Uterus (tissue), 4 donors: ENCODE measurements around the gene TMEM164. TPM values are rescaled to one million over a fixed set of nuclear protein-coding genes. Genes with fewer than 3 reads are reported as not detected.

Experiments used
- DNase-seq, 2 donors: peaks; one replicate each; pipeline ENCODE4 v3.0.0-alpha.2; 2019 to 2020
- H3K27ac ChIP-seq, 2 donors: fragments of 200-600 bp; sonication (generic); 1 replicate in 1 of 2; 2 replicates in 1 of 2; pipeline ENCODE4 v1.5.1; 2016 to 2018
- H3K27me3 ChIP-seq, 2 donors: fragments of 200-600 bp; sonication (generic); one replicate each; pipeline ENCODE4 v1.5.1; 2018 to 2019; ENCODE audit warnings: control low read depth in 1 of 2
- H3K36me3 ChIP-seq, 2 donors: fragments of 200-600 bp; sonication (generic); one replicate each; pipeline ENCODE4 v1.5.1; 2019; ENCODE audit warnings: control low read depth in 1 of 2
- H3K4me1 ChIP-seq, 2 donors: fragments of 200-600 bp; sonication (generic); one replicate each; pipeline ENCODE4 v1.5.1; 2018 to 2019; ENCODE audit warnings: control low read depth in 1 of 2
- H3K4me3 ChIP-seq, 2 donors: fragments of 200-600 bp; sonication (generic); 1 replicate in 1 of 2; 2 replicates in 1 of 2; pipeline ENCODE4 v1.5.1; 2018 to 2019; ENCODE audit warnings: mild to moderate bottlenecking in 1 of 2
- H3K9me3 ChIP-seq, 2 donors: fragments of 200-600 bp; sonication (generic); one replicate each; pipeline ENCODE4 v1.5.1; 2019; ENCODE audit warnings: control low read depth in 1 of 2
- POLR2A ChIP-seq, 2 donors: fragments of 450-650 bp; IDR thresholded peaks; one replicate each; pipeline ENCODE4 v1.6.1; 2016; ENCODE audit warnings: antibody characterized with exemption in 2 of 2, mild to moderate bottlenecking in 1 of 2, moderate library complexity in 1 of 2
- intact Hi-C: fragments of 100-400 bp; cut with DNase I; formaldehyde crosslinking; loops from one replicate; pipeline ENCODE4 v1.15.1; 2023; ENCODE audit warnings: low total_unique reads
- total RNA-seq, 4 donors: library from RNA; depleted of rRNA in 3 of 4; stranded (reverse); fragments of >200 nt in 3 of 4; gene quantifications; one replicate each; pipeline versions ENCODE4 v1.1.0 to v1.2.4, GENCODE V29; 2014 to 2023
- TF ChIP-seq, protein P1 (sequence below), 4 experiments: fragments of 200-600 bp in 2 of 4; fragments of 450-650 bp in 2 of 4; sonication (generic) in 2 of 4; IDR thresholded peaks; one replicate each; pipeline ENCODE4 v1.5.1; 2016 to 2019; ENCODE audit warnings: antibody characterized with exemption in 4 of 4, mild to moderate bottlenecking in 2 of 4, moderate library complexity in 1 of 4
- donor health status: DM: yes; HTN: yes; CAD: no.

Gene TMEM164
- total RNA-seq, 4 donors from 2014 or later: 3.1 to 18.9 (median 11.5) TPM

DNA sequence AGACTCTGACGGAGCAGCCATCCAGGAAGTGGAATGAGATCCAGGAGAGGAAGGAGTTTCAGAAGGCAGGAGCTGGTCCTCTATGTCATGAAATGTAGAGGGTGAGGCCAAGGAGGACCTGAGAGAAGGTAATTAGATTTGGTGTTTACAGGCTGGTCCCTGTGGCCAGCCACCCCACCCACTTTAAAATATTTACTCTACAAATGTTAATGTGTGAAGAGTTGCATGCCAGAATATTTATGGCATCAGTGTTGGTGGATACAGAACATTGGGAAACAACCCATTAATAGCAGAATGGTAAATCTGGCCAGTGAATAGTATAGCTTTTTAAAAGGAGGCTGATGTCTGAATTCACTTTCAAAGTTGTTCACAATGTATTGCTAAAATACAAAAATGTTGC lies 17.6 kb downstream of the TMEM164 start:
- no peaks in the 10 kb centered on the region for H3K27me3 ChIP-seq
- no peaks in the 10 kb centered on the region for H3K9me3 ChIP-seq
- no peaks in the 10 kb centered on the region for H3K36me3 ChIP-seq
- intact Hi-C loops: no loop called here
- no peaks in the 10 kb centered on the region for H3K4me1 ChIP-seq
- H3K27ac ChIP-seq: no peak overlapping the region
- H3K4me3 ChIP-seq: no peak overlapping the region
- no peak for DNase-seq
- TF ChIP-seq, protein P1, sequence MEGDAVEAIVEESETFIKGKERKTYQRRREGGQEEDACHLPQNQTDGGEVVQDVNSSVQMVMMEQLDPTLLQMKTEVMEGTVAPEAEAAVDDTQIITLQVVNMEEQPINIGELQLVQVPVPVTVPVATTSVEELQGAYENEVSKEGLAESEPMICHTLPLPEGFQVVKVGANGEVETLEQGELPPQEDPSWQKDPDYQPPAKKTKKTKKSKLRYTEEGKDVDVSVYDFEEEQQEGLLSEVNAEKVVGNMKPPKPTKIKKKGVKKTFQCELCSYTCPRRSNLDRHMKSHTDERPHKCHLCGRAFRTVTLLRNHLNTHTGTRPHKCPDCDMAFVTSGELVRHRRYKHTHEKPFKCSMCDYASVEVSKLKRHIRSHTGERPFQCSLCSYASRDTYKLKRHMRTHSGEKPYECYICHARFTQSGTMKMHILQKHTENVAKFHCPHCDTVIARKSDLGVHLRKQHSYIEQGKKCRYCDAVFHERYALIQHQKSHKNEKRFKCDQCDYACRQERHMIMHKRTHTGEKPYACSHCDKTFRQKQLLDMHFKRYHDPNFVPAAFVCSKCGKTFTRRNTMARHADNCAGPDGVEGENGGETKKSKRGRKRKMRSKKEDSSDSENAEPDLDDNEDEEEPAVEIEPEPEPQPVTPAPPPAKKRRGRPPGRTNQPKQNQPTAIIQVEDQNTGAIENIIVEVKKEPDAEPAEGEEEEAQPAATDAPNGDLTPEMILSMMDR (IDR thresholded peaks at IDR 0.05): no peak
- TF ChIP-seq POLR2A (IDR thresholded peaks at IDR 0.05): no peak

DNA sequence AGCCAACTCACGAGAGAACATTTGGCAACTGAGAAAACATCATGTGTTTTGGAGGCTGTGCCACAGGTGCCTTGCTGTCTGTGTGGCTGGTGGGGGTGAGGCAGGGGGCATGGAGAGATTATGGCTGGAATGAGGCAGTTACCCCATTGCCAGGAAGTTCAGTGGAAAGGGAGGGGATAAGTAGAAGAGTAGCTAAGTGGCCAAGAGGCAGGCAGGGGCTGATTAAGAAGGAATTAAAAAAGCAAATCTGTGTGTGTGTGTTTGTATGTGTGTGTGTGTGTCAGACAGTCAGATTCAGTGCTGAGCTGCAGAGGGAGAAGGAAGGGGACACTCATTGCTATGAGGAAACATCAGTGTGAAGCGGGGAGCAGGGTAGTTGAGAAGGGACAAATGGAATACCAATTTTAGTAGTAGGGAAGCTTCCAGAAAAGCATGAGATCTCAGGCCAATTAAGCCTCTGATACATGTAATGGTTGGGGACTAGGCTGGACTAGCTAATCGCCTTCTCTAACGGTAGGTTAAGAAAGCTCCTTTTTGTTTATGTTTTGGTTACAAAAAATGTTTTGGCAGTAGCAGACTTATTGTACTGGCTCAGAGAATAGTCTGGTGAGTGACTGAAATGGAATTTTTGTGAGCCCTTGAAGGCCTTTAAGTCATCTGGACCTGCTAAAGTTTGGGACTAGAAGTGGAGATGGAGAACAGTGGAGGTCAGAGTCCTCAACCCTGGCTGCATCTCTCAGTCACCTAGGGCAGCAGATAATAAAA lies 18.5 kb downstream of the TMEM164 start:
- Histone ChIP-seq H3K36me3 (no peaks in the 10 kb centered on the region), H3K4me3 (no peak overlapping the region), H3K9me3 (no peaks in the 10 kb centered on the region), H3K4me1 (no peaks in the 10 kb centered on the region), H3K27me3 (no peaks in the 10 kb centered on the region), H3K27ac (no peak overlapping the region)
- no peak for TF ChIP-seq POLR2A (IDR thresholded peaks at IDR 0.05)
- TF ChIP-seq, protein P1 (IDR thresholded peaks at IDR 0.05): no peak
- intact Hi-C loops: no loop called here
- DNase-seq: no peak

DNA sequence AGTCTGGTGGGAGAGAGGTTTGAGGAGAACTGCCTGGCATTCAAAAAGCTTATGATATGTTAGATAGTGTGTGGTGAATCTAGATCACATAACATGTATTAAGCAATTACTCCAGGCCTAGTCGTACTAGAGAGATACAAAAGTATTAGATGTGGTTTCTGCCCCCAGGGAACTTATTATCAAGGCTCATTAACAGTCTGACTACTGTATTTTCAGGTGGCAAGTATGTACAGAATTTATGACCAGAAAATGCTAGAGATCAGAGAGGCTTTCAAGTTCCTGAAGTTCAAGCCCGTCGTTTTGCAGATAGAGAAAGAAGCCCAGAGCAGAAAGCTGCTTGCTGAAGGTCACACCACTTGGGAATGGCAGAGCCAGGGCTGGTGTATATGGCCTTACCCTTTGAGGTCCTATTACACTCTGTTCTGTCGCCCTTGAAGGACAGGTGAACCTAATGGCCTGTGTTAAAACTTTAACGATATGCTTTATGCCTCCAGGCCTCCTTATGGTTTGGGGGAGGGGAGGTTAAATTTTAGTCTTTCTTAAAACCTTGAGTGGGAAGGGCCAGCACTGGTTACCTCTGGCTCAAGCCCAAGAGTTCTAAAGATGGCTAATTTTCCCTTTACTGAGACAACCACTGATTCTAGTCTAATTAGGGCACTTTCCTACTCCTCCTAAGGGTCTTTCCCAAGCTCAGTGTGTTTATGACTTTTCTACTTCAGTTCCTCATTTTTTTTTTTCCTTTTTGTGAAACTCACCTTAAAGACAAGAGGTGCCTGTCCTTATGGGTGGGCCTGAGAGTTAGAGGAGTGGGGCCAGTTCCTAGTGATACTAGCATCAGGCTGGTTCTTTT lies 19.9 kb downstream of the TMEM164 start:
- Histone ChIP-seq H3K4me3 (no peak overlapping the region), H3K27ac (no peak overlapping the region), H3K4me1 (no peaks in the 10 kb centered on the region), H3K36me3 (no peaks in the 10 kb centered on the region), H3K27me3 (no peaks in the 10 kb centered on the region), H3K9me3 (no peaks in the 10 kb centered on the region)
- no peak for DNase-seq
- TF ChIP-seq, protein P1 (IDR thresholded peaks at IDR 0.05): no peak
- no peak for TF ChIP-seq POLR2A (IDR thresholded peaks at IDR 0.05)
- intact Hi-C loops: no loop called here

DNA sequence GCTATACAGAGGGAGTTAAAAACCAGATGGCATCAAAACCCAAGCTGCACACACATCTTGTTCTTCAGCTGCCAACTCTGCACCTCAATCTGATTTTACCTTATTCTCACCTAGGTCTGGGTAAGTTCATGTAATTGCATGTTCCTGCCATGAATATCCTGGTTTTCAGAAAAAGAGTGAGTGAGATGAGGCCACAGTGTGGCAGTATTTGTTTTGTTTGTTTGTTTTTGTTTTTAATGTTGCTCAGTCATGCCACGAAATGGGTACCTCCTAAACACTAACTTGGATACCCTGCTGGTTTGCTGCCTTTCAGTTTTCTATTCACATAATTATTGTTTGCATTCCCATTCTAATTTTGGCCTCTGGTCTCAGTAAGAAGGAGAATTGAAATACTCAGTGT lies 22.5 kb downstream of the TMEM164 start:
- Histone ChIP-seq H3K27me3 (no peaks in the 10 kb centered on the region), H3K4me3 (no peak overlapping the region), H3K27ac (no peak overlapping the region), H3K4me1 (no peaks in the 10 kb centered on the region), H3K36me3 (no peaks in the 10 kb centered on the region), H3K9me3 (no peaks in the 10 kb centered on the region)
- intact Hi-C loops: no loop called here
- no peak for DNase-seq
- no peak for TF ChIP-seq POLR2A (IDR thresholded peaks at IDR 0.05)
- TF ChIP-seq, protein P1 (IDR thresholded peaks at IDR 0.05): no peak
